GM18867 (cell line): ENCODE data around the gene PCED1B.
"Not testable (repeated sequence)": the region's sequence is repeated elsewhere in the genome, so short reads cannot be mapped to it uniquely, and the experiment has no call there.

ENCODE experiments used
- ATAC-seq: cut with Tn5 transposase; IDR thresholded peaks from one replicate; pipeline ENCODE4 v1.9.1; 2021; ENCODE audit warnings: mild to moderate bottlenecking, moderate library complexity; ENCODE audit not compliant: unreplicated experiment

The PCED1B gene

DNA sequence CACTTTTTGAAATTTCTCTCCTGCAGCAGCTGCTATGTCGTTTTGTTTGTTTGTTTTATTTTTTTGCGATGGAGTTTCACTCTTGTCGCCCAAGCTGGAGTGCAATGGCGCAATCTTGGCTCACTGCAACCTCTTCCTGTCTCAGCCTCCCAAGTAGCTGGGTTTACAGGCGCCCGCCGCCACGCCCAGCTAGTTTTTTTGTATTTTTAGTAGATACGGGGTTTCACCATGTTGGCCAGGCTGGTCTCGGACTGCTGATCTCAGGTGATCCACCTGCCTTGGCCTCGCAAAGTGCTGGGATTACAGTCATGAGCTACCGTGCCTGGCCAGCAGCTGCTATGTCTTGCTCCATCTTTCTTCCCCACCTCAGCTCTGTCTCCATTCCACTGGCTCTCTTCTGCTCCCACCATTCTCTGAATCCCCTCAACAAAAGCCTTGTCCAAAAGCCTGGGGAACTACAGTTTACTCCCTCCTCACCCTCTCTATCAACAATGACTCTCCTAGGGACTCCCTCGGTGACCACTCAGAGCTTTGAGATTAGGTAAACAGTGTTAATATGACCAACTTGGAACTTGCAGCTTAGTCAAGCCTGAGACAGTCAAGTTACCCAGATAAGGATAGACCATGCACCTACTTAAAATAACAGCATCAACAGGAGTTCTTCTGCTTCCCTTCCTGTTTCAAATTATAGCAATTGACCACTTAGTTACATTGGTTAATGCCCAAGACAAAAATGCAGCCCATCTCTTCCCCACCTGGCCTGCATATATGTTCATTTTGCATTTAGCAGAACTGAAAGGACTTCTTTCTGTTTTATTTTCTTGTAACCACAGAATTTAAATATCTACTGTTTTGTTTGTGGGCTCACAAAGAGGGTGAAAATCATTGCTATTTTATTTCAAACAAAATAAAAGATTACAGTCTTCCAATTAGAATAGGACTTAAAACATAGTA is 189.4 kb downstream of the PCED1B start:
- ATAC-seq: peak; percentile 85

- ATAC-seq: no peak
Observed at GRCh38 chr12:47269916-47270315, 190.5 kb downstream of the PCED1B start.

GRCh38 chr12:47270782-47271664 is 191.6 kb downstream of the PCED1B start:
- ATAC-seq: no peak

GRCh38 chr12:47271800-47272239 is 192.4 kb downstream of the PCED1B start:
- ATAC-seq: no peak

- no peak for ATAC-seq
Observed at GRCh38 chr12:47272412-47273190, 193.2 kb downstream of the PCED1B start.

- no peak for ATAC-seq
Observed at GRCh38 chr12:47273191-47273626, 193.8 kb downstream of the PCED1B start.

DNA sequence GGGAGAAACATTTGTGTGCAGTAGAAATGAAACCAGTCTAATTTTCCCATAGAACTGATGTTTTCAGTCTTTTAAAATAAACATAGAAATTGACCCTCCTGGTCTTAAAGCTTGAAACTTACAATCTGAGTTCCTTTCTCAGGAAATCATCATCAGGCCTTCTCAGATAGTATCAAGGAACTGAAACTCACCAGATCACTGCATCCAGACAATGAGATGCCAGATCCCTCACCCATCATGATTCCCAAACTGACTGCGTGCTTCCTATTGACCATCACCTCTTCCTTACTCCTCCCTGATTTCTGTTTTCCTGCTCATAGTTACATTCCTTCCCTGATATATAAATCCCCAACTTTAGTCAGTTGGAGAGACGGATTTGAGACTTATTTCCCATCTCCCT is 195.3 kb downstream of the PCED1B start:
- ATAC-seq: no peak

DNA sequence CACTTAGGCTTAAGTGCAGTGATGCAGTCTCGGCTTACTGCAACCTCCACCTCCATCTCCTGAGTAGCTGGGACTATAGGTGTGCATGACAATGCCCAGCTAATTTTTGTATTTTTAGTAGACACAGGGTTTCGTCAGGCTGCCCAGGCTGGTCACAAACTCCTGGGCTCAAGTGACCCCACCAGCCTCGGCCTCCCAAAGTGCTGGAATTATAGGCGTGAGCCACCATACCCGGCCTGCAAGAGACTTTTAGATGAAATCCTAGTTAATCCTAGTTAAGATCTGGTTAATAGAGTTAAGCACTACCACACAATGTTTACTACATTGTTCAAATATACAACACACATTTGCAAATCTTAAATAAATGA is 196.8 kb downstream of the PCED1B start:
- ATAC-seq: no peak

- ATAC-seq: peak; percentile 97
Observed at GRCh38 chr12:47276621-47277309, 197.3 kb downstream of the PCED1B start.

- no peak for ATAC-seq
Observed at GRCh38 chr12:47277972-47278448, 198.6 kb downstream of the PCED1B start.

DNA sequence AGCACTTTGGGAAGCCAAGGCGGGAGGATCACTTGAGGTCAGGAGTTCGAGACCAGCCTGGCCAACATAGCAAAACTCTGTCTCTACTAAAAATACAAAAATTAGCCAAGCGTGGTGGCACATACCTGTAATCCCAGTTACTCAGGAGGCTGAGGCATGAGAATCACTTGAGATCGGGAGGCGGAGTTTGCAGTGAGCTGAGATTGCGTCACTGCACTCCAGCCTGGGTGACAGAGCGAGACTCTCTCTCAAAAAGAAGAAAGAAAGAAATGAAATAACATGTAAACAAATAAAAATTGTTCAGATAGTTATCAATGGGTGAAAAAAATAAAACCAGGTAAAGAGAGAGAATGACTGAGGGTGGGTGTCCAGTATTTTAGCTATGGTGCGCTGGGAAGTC is 200.3 kb downstream of the PCED1B start:
- ATAC-seq: not testable (repeated sequence)

- no peak for ATAC-seq
Observed at GRCh38 chr12:47280543-47281300, 201.3 kb downstream of the PCED1B start.

DNA sequence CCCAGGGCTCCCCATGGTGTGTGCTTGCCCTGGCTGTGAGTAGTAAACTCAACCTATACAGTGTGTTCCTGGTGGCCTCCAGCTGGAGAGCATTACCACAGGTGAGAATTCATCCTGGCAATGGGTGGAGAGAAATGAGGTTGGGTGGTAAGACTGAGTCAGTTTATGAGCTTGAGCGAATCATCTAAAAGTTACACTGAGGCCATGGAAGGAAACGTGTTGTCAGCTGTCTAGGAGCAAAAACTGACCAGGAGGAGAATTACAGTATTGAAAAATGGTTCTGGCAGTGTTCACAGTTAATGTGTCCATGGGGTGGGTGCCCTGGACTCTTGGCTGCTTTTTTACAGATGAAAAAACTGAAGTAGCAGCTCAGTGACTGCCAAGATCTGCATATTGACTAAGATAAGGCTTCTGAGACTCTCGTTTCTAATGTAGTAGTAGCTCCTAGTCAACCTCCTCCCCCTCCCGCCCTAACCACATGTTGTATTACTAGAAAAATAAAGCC is 202.3 kb downstream of the PCED1B start:
- ATAC-seq: no peak

DNA sequence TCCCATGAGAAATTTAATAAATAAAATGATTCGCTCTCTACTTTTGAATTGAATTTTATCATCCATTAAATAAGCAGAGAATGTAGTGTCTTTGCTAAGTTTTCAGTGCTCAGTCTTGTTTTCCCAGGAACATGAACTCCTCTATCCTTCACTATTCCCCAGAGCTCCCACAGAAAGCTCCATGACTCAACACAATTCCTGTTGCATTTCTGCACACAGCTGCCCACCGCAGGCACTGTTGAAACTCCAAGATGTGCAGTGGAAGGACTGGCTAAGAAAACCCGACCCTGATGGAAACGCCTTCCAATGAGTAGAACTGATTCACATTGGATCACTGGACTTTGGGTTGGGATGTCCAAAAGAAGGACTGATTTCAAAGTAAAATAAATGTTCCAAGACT is 202.8 kb downstream of the PCED1B start:
- no peak for ATAC-seq
